Inflammatory macrophage treated with lipopolysaccharide for 4 hours (primary cell): Measurements from ENCODE around the gene PAX7.
"Not testable (repeated sequence)": the region's sequence is repeated elsewhere in the genome, so short reads cannot be mapped to it uniquely, and the experiment has no call there.

Experiments
- DNase-seq: peaks from one replicate; pipeline ENCODE4 v3.0.0-alpha.2; 2020

The PAX7 gene

GRCh38 chr1:18630511-18631495 lies at the start of gene PAX7:
PAX7 (plus strand) TSS chr1:18630846; CDS start chr1:18631604, 758 bp downstream.
- no peak for DNase-seq

- peak; percentile 7 for DNase-seq
Observed at GRCh38 chr1:18581420-18581880, 49.2 kb upstream of the PAX7 start.

- no peak for DNase-seq
Observed at GRCh38 chr1:18582890-18583289, 47.8 kb upstream of the PAX7 start.

- DNase-seq: no peak
Observed at GRCh38 chr1:18583326-18583941, 47.2 kb upstream of the PAX7 start.

GRCh38 chr1:18586016-18586415 lies 44.6 kb upstream of the PAX7 start:
- DNase-seq: not testable (repeated sequence)

- DNase-seq: no peak
Observed at GRCh38 chr1:18588093-18588492, 42.6 kb upstream of the PAX7 start.

- no peak for DNase-seq
Observed at GRCh38 chr1:18592368-18592767, 38.3 kb upstream of the PAX7 start.

- DNase-seq: peak; percentile 8
Observed at GRCh38 chr1:18597160-18598042, 33.2 kb upstream of the PAX7 start.

GRCh38 chr1:18599086-18599485 lies 31.6 kb upstream of the PAX7 start:
- DNase-seq: no peak

- DNase-seq: no peak
Observed at GRCh38 chr1:18599704-18600103, 30.9 kb upstream of the PAX7 start.

- no peak for DNase-seq
Observed at GRCh38 chr1:18602533-18603211, 28.0 kb upstream of the PAX7 start.

GRCh38 chr1:18603212-18603852 lies 27.3 kb upstream of the PAX7 start:
- DNase-seq: no peak

- no peak for DNase-seq
Observed at GRCh38 chr1:18606443-18607288, 24.0 kb upstream of the PAX7 start.

GRCh38 chr1:18607289-18607760 lies 23.3 kb upstream of the PAX7 start:
- no peak for DNase-seq

GRCh38 chr1:18608534-18608933 lies 22.1 kb upstream of the PAX7 start:
- no peak for DNase-seq

- no peak for DNase-seq
Observed at GRCh38 chr1:18611311-18611710, 19.3 kb upstream of the PAX7 start.

- no peak for DNase-seq
Observed at GRCh38 chr1:18612073-18612472, 18.6 kb upstream of the PAX7 start.

- DNase-seq: no peak
Observed at GRCh38 chr1:18614069-18614735, 16.4 kb upstream of the PAX7 start.

- DNase-seq: no peak
Observed at GRCh38 chr1:18618546-18619466, 11.8 kb upstream of the PAX7 start.
